H9 (cell line): ENCODE measurements around the gene MARCHF10. TPM values are rescaled to one million over a fixed set of nuclear protein-coding genes. Genes with fewer than 3 reads are reported as not detected.

Source experiments
- DNase-seq: peaks from one replicate; pipeline ENCODE4 v3.0.0-alpha.2; 2017
- H2AFZ ChIP-seq: one replicate; pipeline ENCODE4 v1.6.1; 2013; ENCODE audit warnings: mild to moderate bottlenecking, low read length, control low read depth, moderate library complexity
- H2AK5ac ChIP-seq: 2 replicates; pipeline ENCODE4 v1.6.1; 2013; ENCODE audit warnings: low read length, control low read depth, mixed read lengths; ENCODE audit not compliant: insufficient read length
- H2BK120ac ChIP-seq: one replicate; pipeline ENCODE4 v1.6.1; 2013; ENCODE audit warnings: low read depth, mild to moderate bottlenecking, low read length, control low read depth, inconsistent platforms; ENCODE audit not compliant: poor library complexity, severe bottlenecking
- H2BK12ac ChIP-seq: 2 replicates; pipeline ENCODE4 v1.6.1; 2013; ENCODE audit warnings: low read length, control low read depth, mixed read lengths, low read depth; ENCODE audit not compliant: insufficient read length
- H2BK15ac ChIP-seq: 2 replicates; pipeline ENCODE4 v1.6.1; 2013; ENCODE audit warnings: low read depth, low read length, control low read depth
- H2BK20ac ChIP-seq: one replicate; pipeline ENCODE4 v1.6.1; 2013; ENCODE audit warnings: low read depth, mild to moderate bottlenecking, low read length, control low read depth, inconsistent platforms; ENCODE audit not compliant: poor library complexity, severe bottlenecking
- H2BK5ac ChIP-seq: 2 replicates; pipeline ENCODE4 v1.6.1; 2013; ENCODE audit warnings: low read length, control low read depth, mixed read lengths; ENCODE audit not compliant: insufficient read length
- H3K14ac ChIP-seq: 2 replicates; pipeline ENCODE4 v1.6.1; 2013; ENCODE audit warnings: low read length, control low read depth; ENCODE audit not compliant: insufficient read depth
- H3K18ac ChIP-seq: 2 replicates; pipeline ENCODE4 v1.6.1; 2013; ENCODE audit warnings: low read depth, mild to moderate bottlenecking, mixed read lengths, low read length, control low read depth; ENCODE audit not compliant: insufficient read length
- H3K23ac ChIP-seq: 2 replicates; pipeline ENCODE4 v1.6.1; 2013; ENCODE audit warnings: low read length, control low read depth, mixed read lengths, low read depth; ENCODE audit not compliant: insufficient read length
- H3K23me2 ChIP-seq: 2 replicates; pipeline ENCODE4 v1.6.1; 2013; ENCODE audit warnings: low read depth, mild to moderate bottlenecking, mixed read lengths, low read length, control low read depth; ENCODE audit not compliant: insufficient read length, poor library complexity, severe bottlenecking
- H3K27ac ChIP-seq: 2 replicates; pipeline ENCODE4 v1.5.1; 2013; ENCODE audit warnings: low read length, control low read depth, mixed read lengths, low read depth; ENCODE audit not compliant: insufficient read length
- H3K27me3 ChIP-seq: 2 replicates; pipeline ENCODE4 v1.6.1; 2013; ENCODE audit warnings: low read length, control low read depth, inconsistent platforms; ENCODE audit not compliant: insufficient read depth
- H3K4ac ChIP-seq: 2 replicates; pipeline ENCODE4 v1.6.1; 2013; ENCODE audit warnings: low read depth, mild to moderate bottlenecking, control low read depth, inconsistent platforms, low read length, moderate library complexity
- H3K4me1 ChIP-seq: 2 replicates; pipeline ENCODE4 v1.6.1; 2013; ENCODE audit warnings: low read length, control low read depth, inconsistent platforms; ENCODE audit not compliant: insufficient read depth
- H3K4me2 ChIP-seq: 2 replicates; pipeline ENCODE4 v1.6.1; 2013; ENCODE audit warnings: low read length, control low read depth, mixed read lengths; ENCODE audit not compliant: insufficient read length, insufficient read depth
- H3K56ac ChIP-seq: 2 replicates; pipeline ENCODE4 v1.6.1; 2013; ENCODE audit warnings: low read depth, mild to moderate bottlenecking, mixed read lengths, low read length, control low read depth; ENCODE audit not compliant: insufficient read length
- H3K79me1 ChIP-seq: 2 replicates; pipeline ENCODE4 v1.6.1; 2013; ENCODE audit warnings: low read depth, mild to moderate bottlenecking, moderate library complexity, low read length, control low read depth, inconsistent platforms; ENCODE audit not compliant: insufficient read depth, poor library complexity, severe bottlenecking
- H3K79me2 ChIP-seq: 2 replicates; pipeline ENCODE4 v1.6.1; 2013; ENCODE audit warnings: low read length, control low read depth, inconsistent platforms; ENCODE audit not compliant: insufficient read depth
- H3K9ac ChIP-seq: 2 replicates; pipeline ENCODE4 v1.6.1; 2013; ENCODE audit warnings: low read length, control low read depth, mixed read lengths; ENCODE audit not compliant: insufficient read length; ENCODE audit errors: extremely low read depth
- H3K9me3 ChIP-seq: one replicate; pipeline ENCODE4 v1.6.1; 2013; ENCODE audit warnings: low read depth, low read length, inconsistent platforms; ENCODE audit not compliant: control insufficient read depth
- H3T11ph ChIP-seq: one replicate; pipeline ENCODE4 v1.6.1; 2013; ENCODE audit warnings: mild to moderate bottlenecking, low read length, control low read depth, inconsistent platforms
- H4K20me1 ChIP-seq: one replicate; pipeline ENCODE4 v1.6.1; 2013; ENCODE audit not compliant: control insufficient read depth, insufficient read length, insufficient read depth
- H4K5ac ChIP-seq: 2 replicates; pipeline ENCODE4 v1.6.1; 2013; ENCODE audit warnings: low read depth, mild to moderate bottlenecking, mixed read lengths, low read length, control low read depth; ENCODE audit not compliant: insufficient read length
- H4K8ac ChIP-seq: replicated peaks from 2 replicates; pipeline ENCODE4 v1.6.1; 2013; ENCODE audit warnings: low read length, control low read depth, mixed read lengths, low read depth; ENCODE audit not compliant: insufficient read length
- H4K91ac ChIP-seq: 2 replicates; pipeline ENCODE4 v1.6.1; 2013; ENCODE audit warnings: low read depth, mild to moderate bottlenecking, moderate library complexity, mixed read lengths, low read length, control low read depth; ENCODE audit not compliant: insufficient read length
- H3K27ac Mint-ChIP-seq, 3 experiments: 2 replicates in 2 of 3; 3 replicates in 1 of 3; pipeline ENCODE4 v1.8.0; 2020 to 2021; ENCODE audit warnings: mixed read lengths in 3 of 3, mild to moderate bottlenecking in 1 of 3, moderate library complexity in 1 of 3
- H3K27me3 Mint-ChIP-seq: 2 replicates; pipeline ENCODE4 v1.8.0; 2021; ENCODE audit warnings: low read depth, mild to moderate bottlenecking, moderate library complexity, mixed read lengths
- H3K36me3 Mint-ChIP-seq, 3 experiments: 2 replicates in 2 of 3; 3 replicates in 1 of 3; pipeline ENCODE4 v1.8.0; 2020 to 2021; ENCODE audit warnings: low read depth in 3 of 3, mixed read lengths in 3 of 3; ENCODE audit not compliant: insufficient read depth in 1 of 3
- H3K4me1 Mint-ChIP-seq, 2 experiments: 2 replicates each; pipeline ENCODE4 v1.8.0; 2020; ENCODE audit warnings: mixed read lengths in 2 of 2
- H3K4me3 Mint-ChIP-seq, 2 experiments: 2 replicates in 1 of 2; 3 replicates in 1 of 2; pipeline ENCODE4 v1.8.0; 2020 to 2021; ENCODE audit warnings: mild to moderate bottlenecking in 2 of 2, mixed read lengths in 2 of 2, moderate library complexity in 1 of 2
- H3K9me3 Mint-ChIP-seq, 2 experiments: 2 replicates in 1 of 2; 3 replicates in 1 of 2; pipeline ENCODE4 v1.8.0; 2020; ENCODE audit warnings: mild to moderate bottlenecking in 2 of 2, mixed read lengths in 2 of 2, moderate library complexity in 1 of 2
- WGBS: extraction: QIAGEN DNeasy Blood & Tissue Kit; methylation state at CpG from one replicate; pipeline ENCODE4 v1.1.7; 2013; ENCODE audit warnings: missing lambda C conversion rate, low lambda C conversion rate, mixed read lengths; ENCODE audit not compliant: insufficient read length; ENCODE audit errors: extremely low coverage; 5-methylcytosine and 5-hydroxymethylcytosine counted together
- total RNA-seq: library from RNA; stranded (reverse); gene quantifications from 2 replicates; pipeline ENCODE4 v1.2.1, GENCODE V29; 2021
- TF ChIP-seq, protein P1 (sequence below): fragments of 200-600 bp; sonication (generic); conservative IDR thresholded peaks from 3 replicates; pipeline ENCODE4 v1.8.0; 2021; ENCODE audit warnings: antibody characterized with exemption, mild to moderate bottlenecking

Gene MARCHF10
- total RNA-seq, 1 experiment from 2014 or later, result not detected

DNA sequence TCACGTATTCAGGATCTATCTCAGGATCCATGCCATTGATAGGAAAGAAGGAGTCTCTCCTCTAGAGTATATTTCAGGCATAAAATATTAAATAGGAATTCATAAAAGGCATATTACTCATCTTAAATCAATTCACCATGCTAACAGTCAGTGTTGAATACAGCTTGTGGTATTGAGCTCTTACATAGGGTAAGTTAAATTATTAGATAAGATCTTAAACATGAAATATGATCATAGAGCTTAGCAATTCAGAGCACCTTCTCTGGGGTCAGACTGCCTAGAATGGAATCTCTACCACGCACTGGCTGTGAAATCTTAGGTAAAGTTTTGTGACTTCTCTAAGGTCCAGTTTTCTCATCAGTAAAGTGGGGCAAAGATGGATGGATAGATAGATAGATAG, 20.7 kb downstream of the MARCHF10 start:
- Histone ChIP-seq H3K9me3 (no peaks in the 10 kb centered on the region), H3K79me2 (no peaks in the 10 kb centered on the region), H2BK120ac (no peak overlapping the region), H4K91ac (no peak overlapping the region), H3K14ac (no peak overlapping the region), H4K8ac (no peak overlapping the region), H3K23me2 (no peaks in the 10 kb centered on the region), H4K5ac (no peak overlapping the region), H2BK20ac (no peak overlapping the region), H3K23ac (no peak overlapping the region), H3K4me2 (no peak overlapping the region), H2AFZ (no peak overlapping the region), H3K4me1 (no peaks in the 10 kb centered on the region), H2AK5ac (no peak overlapping the region), H3K9ac (no peak overlapping the region), H2BK15ac (no peak overlapping the region), H3K18ac (no peak overlapping the region), H3K27ac (no peak overlapping the region), H3K56ac (no peak overlapping the region), H3T11ph (no peak overlapping the region), H3K4ac (no peak overlapping the region), H2BK12ac (no peak overlapping the region), H4K20me1 (no peaks in the 10 kb centered on the region), H3K79me1 (no peaks in the 10 kb centered on the region), H2BK5ac (no peak overlapping the region), H3K27me3 (no peaks in the 10 kb centered on the region; the same call in 1 of the 2 replicates)
- no CpG with 5 or more reads among the region's 2 CpGs for WGBS
- peaks cover 3 to 7% (median 3%) of the 10 kb centered on the region in 3 experiments; a peak in 5 of 7 replicates for H3K36me3 Mint-ChIP-seq
- H3K27me3 Mint-ChIP-seq, result peaks cover 1% of the 10 kb centered on the region; the same call in 1 of the 2 replicates
- TF ChIP-seq, protein P1, sequence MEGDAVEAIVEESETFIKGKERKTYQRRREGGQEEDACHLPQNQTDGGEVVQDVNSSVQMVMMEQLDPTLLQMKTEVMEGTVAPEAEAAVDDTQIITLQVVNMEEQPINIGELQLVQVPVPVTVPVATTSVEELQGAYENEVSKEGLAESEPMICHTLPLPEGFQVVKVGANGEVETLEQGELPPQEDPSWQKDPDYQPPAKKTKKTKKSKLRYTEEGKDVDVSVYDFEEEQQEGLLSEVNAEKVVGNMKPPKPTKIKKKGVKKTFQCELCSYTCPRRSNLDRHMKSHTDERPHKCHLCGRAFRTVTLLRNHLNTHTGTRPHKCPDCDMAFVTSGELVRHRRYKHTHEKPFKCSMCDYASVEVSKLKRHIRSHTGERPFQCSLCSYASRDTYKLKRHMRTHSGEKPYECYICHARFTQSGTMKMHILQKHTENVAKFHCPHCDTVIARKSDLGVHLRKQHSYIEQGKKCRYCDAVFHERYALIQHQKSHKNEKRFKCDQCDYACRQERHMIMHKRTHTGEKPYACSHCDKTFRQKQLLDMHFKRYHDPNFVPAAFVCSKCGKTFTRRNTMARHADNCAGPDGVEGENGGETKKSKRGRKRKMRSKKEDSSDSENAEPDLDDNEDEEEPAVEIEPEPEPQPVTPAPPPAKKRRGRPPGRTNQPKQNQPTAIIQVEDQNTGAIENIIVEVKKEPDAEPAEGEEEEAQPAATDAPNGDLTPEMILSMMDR, result no peak
- no peak overlapping the region for H3K4me3 Mint-ChIP-seq
- H3K4me1 Mint-ChIP-seq, result peaks cover 8 to 16% of the 10 kb centered on the region in 2 experiments; a peak in 3 of 4 replicates
- peaks cover 10 to 22% of the 10 kb centered on the region in 2 experiments for H3K9me3 Mint-ChIP-seq
- H3K27ac Mint-ChIP-seq, result no peak overlapping the region
- DNase-seq, result no peak
